LNCaP clone FGC (cell line): Measurements from ENCODE around the gene CHCHD4.
"Not testable (repeated sequence)": the region's sequence is repeated elsewhere in the genome, so short reads cannot be mapped to it uniquely, and the experiment has no call there.

Source experiments
- DNase-seq: peaks from one replicate; pipeline ENCODE4 v3.0.0-alpha.2; 2011; ENCODE audit warnings: low read depth
- H3K4me3 ChIP-seq: 2 replicates; pipeline ENCODE4 v1.5.1; 2011; ENCODE audit warnings: mild to moderate bottlenecking, low read depth, low read length, control low read depth
- TF ChIP-seq, protein P1 (sequence below): IDR thresholded peaks from 2 replicates; pipeline ENCODE4 v1.5.1; 2012; ENCODE audit warnings: mild to moderate bottlenecking; ENCODE audit not compliant: control insufficient read depth, insufficient read depth; ENCODE audit errors: extremely low read depth

The CHCHD4 gene

DNA sequence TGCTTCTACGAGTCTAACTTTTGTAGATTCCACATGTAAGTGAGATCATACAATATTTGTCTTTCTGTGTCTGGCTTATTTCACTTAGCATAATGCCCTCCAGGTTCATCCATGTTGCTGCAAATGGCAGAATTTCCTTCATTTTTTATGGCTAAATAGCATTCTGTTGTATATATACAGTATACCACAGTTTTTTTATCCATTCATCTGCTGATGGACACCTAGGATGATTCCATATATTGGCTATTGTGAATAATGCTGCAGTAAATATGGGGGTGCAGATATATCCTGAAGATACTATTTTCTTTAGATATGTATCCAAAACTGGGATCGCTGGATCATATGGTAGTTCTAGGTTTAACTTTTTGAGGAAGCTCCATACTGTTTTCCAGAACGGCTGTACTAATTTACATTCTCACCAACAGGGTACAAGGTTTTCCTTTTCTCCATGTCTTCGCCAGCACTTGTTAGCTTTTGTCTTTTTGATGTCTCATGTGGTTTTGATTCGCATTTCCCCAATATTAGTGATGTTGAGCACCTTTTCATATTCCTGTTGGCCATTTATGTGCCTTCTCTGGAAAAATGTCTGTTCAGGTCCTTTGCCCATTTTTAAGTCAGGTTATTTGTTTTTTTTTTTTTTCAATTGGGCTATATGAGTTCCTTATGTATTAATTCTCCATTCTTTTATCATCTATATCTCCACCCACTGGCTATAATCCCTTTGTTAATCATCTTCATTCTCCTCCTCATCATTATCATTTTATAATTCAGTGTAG lies 26.9 kb downstream of the CHCHD4 start:
- no peak for DNase-seq
- TF ChIP-seq, protein P1, sequence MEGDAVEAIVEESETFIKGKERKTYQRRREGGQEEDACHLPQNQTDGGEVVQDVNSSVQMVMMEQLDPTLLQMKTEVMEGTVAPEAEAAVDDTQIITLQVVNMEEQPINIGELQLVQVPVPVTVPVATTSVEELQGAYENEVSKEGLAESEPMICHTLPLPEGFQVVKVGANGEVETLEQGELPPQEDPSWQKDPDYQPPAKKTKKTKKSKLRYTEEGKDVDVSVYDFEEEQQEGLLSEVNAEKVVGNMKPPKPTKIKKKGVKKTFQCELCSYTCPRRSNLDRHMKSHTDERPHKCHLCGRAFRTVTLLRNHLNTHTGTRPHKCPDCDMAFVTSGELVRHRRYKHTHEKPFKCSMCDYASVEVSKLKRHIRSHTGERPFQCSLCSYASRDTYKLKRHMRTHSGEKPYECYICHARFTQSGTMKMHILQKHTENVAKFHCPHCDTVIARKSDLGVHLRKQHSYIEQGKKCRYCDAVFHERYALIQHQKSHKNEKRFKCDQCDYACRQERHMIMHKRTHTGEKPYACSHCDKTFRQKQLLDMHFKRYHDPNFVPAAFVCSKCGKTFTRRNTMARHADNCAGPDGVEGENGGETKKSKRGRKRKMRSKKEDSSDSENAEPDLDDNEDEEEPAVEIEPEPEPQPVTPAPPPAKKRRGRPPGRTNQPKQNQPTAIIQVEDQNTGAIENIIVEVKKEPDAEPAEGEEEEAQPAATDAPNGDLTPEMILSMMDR: no peak
- no peak overlapping the region for H3K4me3 ChIP-seq

DNA sequence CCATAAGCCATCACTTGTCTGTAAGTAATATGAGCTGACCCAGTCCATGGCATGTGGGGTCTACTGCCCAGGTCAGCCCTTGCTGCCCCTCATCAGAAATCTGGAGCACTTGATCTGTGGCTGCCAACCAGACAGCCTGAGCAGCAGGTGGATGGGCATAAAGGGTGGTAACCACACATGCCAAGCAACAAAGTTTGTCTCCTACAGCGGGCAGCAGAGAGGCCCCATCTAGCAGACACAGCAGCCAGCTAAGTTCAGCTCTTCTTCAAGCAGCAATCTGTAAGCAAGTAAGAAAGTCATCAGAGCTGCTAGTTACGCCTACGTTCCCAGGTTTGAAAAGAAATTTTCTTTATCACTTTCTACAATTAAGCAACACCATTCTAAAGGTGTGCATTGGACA lies 27.9 kb downstream of the CHCHD4 start:
- DNase-seq: no peak
- H3K4me3 ChIP-seq: no peak overlapping the region
- TF ChIP-seq, protein P1: peak; percentile 21

DNA sequence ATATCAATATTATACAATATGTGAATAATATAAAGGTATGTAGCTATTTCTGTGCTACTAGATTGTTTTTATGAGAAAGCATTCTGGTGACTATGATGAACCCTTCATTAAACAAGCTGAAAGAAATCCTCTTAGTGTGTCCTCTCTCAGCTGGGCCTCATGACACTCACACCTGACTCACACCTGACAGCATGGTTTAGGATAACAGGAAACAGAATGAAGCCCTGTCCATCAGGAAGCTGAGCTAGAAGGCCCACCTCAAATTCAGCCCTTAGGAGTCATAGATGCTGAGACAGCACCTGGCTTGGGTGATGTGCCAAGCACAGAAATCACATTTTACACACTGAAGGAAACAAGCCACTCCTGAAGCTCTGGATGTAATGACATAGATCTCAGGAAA lies 30.8 kb downstream of the CHCHD4 start:
- TF ChIP-seq, protein P1: no peak
- no peak for DNase-seq
- H3K4me3 ChIP-seq: no peak overlapping the region

DNA sequence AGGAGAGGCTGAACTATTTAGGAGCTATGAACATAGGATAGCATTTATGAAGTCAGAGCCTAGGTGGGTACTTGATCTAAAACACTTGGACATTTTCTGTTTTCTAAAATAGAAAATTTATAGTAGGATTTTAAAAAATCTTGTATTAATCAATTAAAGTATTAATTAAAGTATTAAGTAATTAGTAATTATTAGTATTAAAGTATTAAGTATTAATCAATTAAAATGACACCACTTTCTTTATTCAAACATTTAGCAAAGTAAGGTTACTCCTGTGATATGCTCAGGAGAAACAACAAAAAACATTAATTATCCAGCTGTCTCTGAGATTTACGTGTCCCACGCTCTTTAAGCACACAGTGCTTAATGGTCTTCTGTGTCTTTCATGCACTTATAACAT lies 32.2 kb downstream of the CHCHD4 start:
- TF ChIP-seq, protein P1: no peak
- DNase-seq: no peak
- no peak overlapping the region for H3K4me3 ChIP-seq

DNA sequence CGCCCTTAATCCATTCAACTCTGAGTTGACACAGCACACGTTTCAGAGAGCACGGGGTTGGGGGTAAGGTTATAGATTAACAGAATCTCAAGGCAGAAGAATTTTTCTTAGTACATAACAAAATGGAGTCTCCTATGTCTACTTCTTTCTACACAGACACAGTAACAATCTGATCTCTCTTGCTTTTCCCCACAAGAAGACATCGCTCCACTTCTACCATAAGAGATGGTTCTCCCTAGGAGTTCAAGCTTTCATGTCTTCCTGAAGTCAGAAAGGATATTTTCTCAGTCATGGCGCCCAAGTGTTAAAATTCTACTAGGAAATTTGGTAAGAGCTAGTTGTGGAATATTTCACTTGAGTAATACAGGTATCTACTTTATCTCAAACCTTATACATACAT lies 32.7 kb downstream of the CHCHD4 start:
- DNase-seq, H3K4me3 ChIP-seq: not testable (repeated sequence)

DNA sequence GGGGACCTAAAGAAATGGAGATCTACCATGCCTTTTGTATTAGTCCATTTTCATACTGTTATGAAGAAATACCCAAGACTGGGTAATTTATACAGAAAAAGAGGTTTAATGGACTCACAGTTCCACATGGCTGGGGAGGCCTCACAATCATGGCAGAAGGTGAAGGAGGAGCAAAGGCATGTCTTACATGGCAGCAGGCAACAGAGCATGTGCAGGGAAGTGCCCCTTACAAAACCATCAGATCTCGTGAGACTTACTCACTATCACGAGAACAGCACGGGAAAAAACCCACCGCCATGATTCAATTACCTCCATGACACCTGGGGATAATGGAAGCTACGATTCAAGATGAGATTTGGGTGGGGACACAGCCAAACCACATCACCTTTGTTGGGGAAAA lies 37.2 kb downstream of the CHCHD4 start:
- not testable (repeated sequence) for H3K4me3 ChIP-seq, DNase-seq

DNA sequence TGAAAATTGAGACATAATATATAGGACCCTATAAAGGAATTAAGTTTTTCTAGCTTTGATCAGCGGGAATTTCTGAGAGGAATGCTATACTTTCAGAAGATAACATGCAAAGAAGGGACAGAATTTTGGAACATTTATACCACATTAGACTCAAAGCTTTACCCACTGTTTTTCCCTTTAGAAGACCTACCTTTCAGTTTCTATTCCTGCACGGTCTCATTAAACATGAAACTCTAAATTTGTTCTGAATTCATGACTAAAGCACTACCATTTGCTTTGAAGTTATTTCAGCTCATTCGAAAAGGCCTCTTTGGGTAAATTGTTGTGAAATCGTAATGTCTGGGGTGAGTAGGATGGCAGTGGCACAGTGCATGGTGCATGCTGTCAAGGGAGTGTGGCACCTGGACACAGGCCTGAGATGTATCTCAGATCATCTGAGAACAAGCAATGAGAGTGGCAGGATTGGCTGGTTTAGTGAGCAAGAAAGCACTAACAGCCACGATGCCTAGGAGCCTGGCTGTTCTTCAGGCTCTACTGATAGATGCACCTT lies 42.5 kb downstream of the CHCHD4 start:
- no peak for DNase-seq
- no peak overlapping the region for H3K4me3 ChIP-seq
- TF ChIP-seq, protein P1: no peak

DNA sequence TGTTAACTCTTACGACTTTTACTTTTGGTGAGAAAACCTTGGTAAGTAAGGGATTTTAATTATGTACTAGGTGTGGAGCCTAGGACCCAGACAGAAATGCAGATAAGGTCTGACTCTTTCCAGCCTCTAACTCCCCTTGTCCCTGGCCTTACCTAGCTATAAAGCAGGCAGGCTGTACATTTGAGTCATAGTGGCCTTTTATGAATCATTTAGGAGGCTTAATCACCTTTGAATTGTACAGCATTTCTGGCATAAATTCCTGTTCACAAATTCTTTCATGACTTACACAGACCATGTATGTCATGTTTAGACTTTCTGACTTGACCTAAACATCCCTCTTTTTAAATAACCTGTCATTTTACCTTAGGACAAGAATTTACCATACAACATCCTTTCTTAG lies 47.4 kb downstream of the CHCHD4 start:
- no peak for DNase-seq
- TF ChIP-seq, protein P1: no peak
- no peak overlapping the region for H3K4me3 ChIP-seq

DNA sequence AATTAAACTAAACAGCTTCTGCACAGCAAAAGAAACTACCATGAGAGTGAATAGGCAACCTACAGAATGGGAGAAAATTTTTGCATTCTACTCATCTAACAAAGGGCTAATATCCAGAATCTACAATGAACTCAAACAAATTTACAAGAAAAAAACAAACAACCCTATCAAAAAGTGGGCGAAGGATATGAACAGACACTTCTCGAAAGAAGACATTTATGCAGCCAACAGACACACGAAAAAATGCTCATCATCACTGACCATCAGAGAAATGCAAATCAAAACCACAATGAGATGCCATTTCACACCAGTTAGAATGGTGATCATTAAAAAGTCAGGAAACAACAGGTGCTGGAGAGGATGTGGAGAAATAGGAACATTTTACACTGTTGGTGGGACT lies 49.4 kb downstream of the CHCHD4 start:
- DNase-seq, H3K4me3 ChIP-seq: not testable (repeated sequence)
